SU-DHL-6 (cell line): ENCODE data around the gene BRD3OS.

ENCODE experiments used
- H2AFZ ChIP-seq: fragments of 200-600 bp; sonication (generic); 2 replicates; pipeline ENCODE4 v1.6.1; 2014; ENCODE audit warnings: low read depth, mild to moderate bottlenecking, moderate library complexity, mixed read lengths, antibody characterized with exemption, low read length; ENCODE audit not compliant: severe bottlenecking
- H3F3A ChIP-seq: fragments of 200-600 bp; shearing (Covaris generic); 2 replicates; pipeline ENCODE4 v1.6.0; 2016; ENCODE audit warnings: antibody characterized with exemption, mild to moderate bottlenecking; ENCODE audit not compliant: insufficient read depth
- H3K27ac ChIP-seq: fragments of 200-600 bp; sonication (generic); 2 replicates; pipeline ENCODE4 v1.5.1; 2016; ENCODE audit warnings: low read depth, mild to moderate bottlenecking, low read length, moderate library complexity, mixed read lengths
- H3K27me3 ChIP-seq: fragments of 200-600 bp; sonication (generic), shearing (Covaris generic); 2 replicates; pipeline ENCODE4 v1.6.0; 2014; ENCODE audit warnings: mild to moderate bottlenecking, low read length
- H3K36me3 ChIP-seq: fragments of 200-600 bp; sonication (generic); 2 replicates; pipeline ENCODE4 v1.6.1; 2014; ENCODE audit warnings: mild to moderate bottlenecking, low read length, mixed read lengths
- H3K4me2 ChIP-seq: fragments of 300-600, 200-600 bp; shearing (Covaris generic), sonication (generic); 2 replicates; pipeline ENCODE4 v1.6.0; 2014; ENCODE audit warnings: low read length, low read depth, mild to moderate bottlenecking; ENCODE audit not compliant: poor library complexity, severe bottlenecking
- H3K4me3 ChIP-seq: fragments of 200-600 bp; sonication (generic); 2 replicates; pipeline ENCODE4 v1.5.1; 2014; ENCODE audit warnings: antibody characterized with exemption, low read length, mild to moderate bottlenecking, mixed read lengths; ENCODE audit not compliant: insufficient read depth, poor library complexity, severe bottlenecking
- H3K79me2 ChIP-seq: fragments of 200-600 bp; sonication (generic); 2 replicates; pipeline ENCODE4 v1.6.1; 2014; ENCODE audit warnings: mild to moderate bottlenecking, low read length, moderate library complexity; ENCODE audit not compliant: insufficient read depth
- H3K9ac ChIP-seq: fragments of 200-600 bp; sonication (generic); 2 replicates; pipeline ENCODE4 v1.7.0; 2014; ENCODE audit warnings: mild to moderate bottlenecking, low read length
- H3K9me2 ChIP-seq: fragments of 200-600 bp; sonication (generic); replicated peaks from 2 replicates; pipeline ENCODE4 v1.6.1; 2014; ENCODE audit warnings: low read length; ENCODE audit not compliant: insufficient read depth
- H3K9me3 ChIP-seq: fragments of 200-600 bp; sonication (generic); 2 replicates; pipeline ENCODE4 v1.6.1; 2014; ENCODE audit warnings: low read length, mixed read lengths; ENCODE audit not compliant: insufficient read depth
- H4K20me1 ChIP-seq: fragments of 200-600 bp; sonication (generic); 2 replicates; pipeline ENCODE4 v1.6.1; 2014; ENCODE audit warnings: low read depth, mild to moderate bottlenecking, antibody characterized with exemption, low read length, moderate library complexity, mixed read lengths
- CTCF ChIP-seq: fragments of 200-600 bp; sonication (generic); IDR thresholded peaks from one replicate; pipeline ENCODE4 v1.5.1; 2017; ENCODE audit warnings: antibody characterized with exemption, mild to moderate bottlenecking, low read length, moderate library complexity; ENCODE audit not compliant: insufficient read depth, poor library complexity, severe bottlenecking
- EZH2phosphoT487 ChIP-seq: fragments of 200-600 bp; sonication (generic), shearing (Covaris generic); conservative IDR thresholded peaks from 2 replicates; pipeline ENCODE4 v1.6.1; 2018; ENCODE audit warnings: mild to moderate bottlenecking, antibody characterized with exemption, low read length, moderate library complexity, mixed read lengths

BRD3OS gene

GRCh38 chr9:133995012-133995896 lies 30.0 kb upstream of the BRD3OS start:
- no peak overlapping the region for H2AFZ ChIP-seq
- H3K9me3 ChIP-seq, result no peaks in the 10 kb centered on the region
- no peak overlapping the region for H3K4me3 ChIP-seq
- no peak overlapping the region for H3K9ac ChIP-seq
- TF ChIP-seq EZH2phosphoT487, result no peak
- no peak for TF ChIP-seq CTCF
- no peak overlapping the region for H3K27ac ChIP-seq
- H3K36me3 ChIP-seq, result no peaks in the 10 kb centered on the region
- H3K27me3 ChIP-seq, result no peaks in the 10 kb centered on the region
- H4K20me1 ChIP-seq, result no peaks in the 10 kb centered on the region
- H3K9me2 ChIP-seq, result no peaks in the 10 kb centered on the region
- peaks cover 14% of the 10 kb centered on the region for H3K79me2 ChIP-seq
- H3F3A ChIP-seq, result no peaks in the 10 kb centered on the region
- H3K4me2 ChIP-seq, result no peak overlapping the region

GRCh38 chr9:133996531-133997520 lies 28.5 kb upstream of the BRD3OS start:
- Histone ChIP-seq H3K79me2 (peaks cover 3% of the 10 kb centered on the region; the same call in 1 of the 2 replicates), H2AFZ (no peak overlapping the region), H3K36me3 (no peaks in the 10 kb centered on the region), H3K9me3 (no peaks in the 10 kb centered on the region), H4K20me1 (no peaks in the 10 kb centered on the region), H3K9ac (no peak overlapping the region), H3K27me3 (no peaks in the 10 kb centered on the region), H3K9me2 (no peaks in the 10 kb centered on the region), H3K4me2 (no peak overlapping the region), H3F3A (no peaks in the 10 kb centered on the region), H3K4me3 (no peak overlapping the region), H3K27ac (no peak overlapping the region)
- TF ChIP-seq EZH2phosphoT487 (no peak), CTCF (no peak)

GRCh38 chr9:133997584-133997983 lies 27.7 kb upstream of the BRD3OS start:
- TF ChIP-seq CTCF (no peak), EZH2phosphoT487 (no peak)
- no peak overlapping the region for H3K27ac ChIP-seq
- no peak overlapping the region for H3K4me3 ChIP-seq
- no peaks in the 10 kb centered on the region for H3K9me3 ChIP-seq
- H3K9ac ChIP-seq, result no peak overlapping the region
- no peak overlapping the region for H2AFZ ChIP-seq
- H3K27me3 ChIP-seq, result no peaks in the 10 kb centered on the region
- no peak overlapping the region for H3K4me2 ChIP-seq
- H3K9me2 ChIP-seq, result no peaks in the 10 kb centered on the region
- no peaks in the 10 kb centered on the region for H3F3A ChIP-seq
- H3K36me3 ChIP-seq, result no peaks in the 10 kb centered on the region
- no peaks in the 10 kb centered on the region for H4K20me1 ChIP-seq
- H3K79me2 ChIP-seq, result no peaks in the 10 kb centered on the region
